Stimulated activated CD8-positive, alpha-beta memory T cell treated with anti-CD3 and anti-CD28 coated beads, Interleukin-7, amount 100 ng/mL, for 48 hours (primary cell): ENCODE data around the gene PPM1H.

Experiments used
- DNase-seq, 2 donors: peaks; one replicate each; pipeline ENCODE4 v3.0.0-alpha.2; 2020; ENCODE audit warnings: low read depth in 1 of 2; ENCODE audit errors: extremely low read depth in 1 of 2

PPM1H gene

DNA sequence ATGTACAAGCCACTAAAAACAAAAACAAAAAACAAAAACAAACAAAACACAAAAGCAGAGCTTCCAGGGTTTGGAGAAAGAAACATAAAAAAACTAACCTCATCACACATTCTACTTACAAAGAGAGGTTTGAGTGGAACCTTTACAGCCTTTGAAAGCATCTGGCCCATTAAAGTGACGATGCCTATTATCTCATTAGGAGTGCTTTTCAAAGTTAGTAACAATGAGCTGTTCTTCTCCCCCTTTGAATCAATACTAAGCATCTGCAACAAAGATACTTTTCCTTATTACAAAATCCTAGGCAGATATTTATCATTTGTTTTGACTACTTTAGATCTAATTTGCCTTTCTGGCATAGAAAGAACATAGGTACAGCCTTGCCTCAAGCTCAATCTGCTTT lies 217.3 kb downstream of the PPM1H start:
- DNase-seq: no peak

GRCh38 chr12:62716866-62717525 lies 218.0 kb downstream of the PPM1H start:
- DNase-seq: no peak

DNA sequence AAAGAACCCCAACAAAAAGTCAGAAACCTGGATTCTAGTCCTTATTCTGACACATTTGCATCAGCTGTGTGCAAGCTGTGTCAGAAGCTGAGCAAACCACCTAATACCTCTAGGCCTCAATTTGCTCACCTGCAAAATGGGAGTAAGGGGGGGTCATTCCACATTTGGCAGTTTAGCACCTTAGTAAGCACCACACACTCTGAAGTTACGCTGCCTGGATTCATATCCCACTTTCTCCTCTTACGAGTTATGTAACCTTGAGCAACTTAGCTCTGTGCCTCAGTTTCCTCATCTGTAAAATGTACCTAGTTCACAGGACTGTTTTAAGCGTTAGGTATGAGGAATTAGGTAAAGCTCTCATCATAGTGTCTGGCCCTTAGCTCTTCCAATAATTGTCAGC lies 218.9 kb downstream of the PPM1H start:
- no peak for DNase-seq

DNA sequence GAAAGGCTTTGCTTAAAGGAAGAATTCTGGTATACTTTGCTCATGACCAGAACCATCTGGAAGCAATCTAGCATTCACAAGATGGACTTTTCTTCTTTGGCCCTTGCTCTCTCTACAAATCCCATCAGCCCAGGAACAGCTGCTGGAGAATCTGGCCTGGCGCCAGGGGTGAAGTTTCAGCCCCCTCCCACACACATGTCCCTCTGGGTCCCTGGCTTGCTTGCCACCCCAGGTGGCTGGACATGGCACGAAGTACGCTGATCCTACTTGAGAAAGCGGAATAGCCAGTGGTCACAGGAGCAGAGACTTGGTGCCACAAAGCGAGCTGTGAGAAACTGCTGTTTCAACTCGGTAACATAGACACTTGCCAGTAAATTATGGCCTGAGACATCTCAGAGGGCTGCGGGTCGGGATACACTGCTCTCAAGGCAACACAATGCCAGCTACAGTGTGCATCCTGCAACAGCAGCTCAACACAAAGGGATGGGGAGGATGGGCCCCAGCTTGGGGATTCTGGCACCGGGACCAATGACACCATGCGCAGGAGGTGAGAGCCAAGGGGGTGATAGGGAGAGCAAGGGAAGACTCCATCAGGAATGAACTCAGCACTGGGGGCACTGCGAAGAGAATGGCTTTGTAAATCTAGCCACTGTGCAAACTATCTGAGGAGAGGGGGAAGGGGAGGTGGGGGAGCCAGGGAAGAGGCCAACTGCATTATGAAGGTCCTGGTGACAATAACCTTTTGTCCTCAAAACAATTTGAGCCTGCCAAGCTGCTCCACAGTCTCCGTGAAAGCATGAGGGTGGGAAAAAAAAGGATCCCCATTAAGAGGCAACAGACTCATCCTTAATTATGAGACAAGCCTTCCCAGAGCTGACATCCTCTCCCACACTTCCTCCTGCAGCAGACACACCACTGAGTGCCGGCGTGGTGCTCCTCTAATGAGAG lies 219.9 kb downstream of the PPM1H start:
- DNase-seq: no peak

DNA sequence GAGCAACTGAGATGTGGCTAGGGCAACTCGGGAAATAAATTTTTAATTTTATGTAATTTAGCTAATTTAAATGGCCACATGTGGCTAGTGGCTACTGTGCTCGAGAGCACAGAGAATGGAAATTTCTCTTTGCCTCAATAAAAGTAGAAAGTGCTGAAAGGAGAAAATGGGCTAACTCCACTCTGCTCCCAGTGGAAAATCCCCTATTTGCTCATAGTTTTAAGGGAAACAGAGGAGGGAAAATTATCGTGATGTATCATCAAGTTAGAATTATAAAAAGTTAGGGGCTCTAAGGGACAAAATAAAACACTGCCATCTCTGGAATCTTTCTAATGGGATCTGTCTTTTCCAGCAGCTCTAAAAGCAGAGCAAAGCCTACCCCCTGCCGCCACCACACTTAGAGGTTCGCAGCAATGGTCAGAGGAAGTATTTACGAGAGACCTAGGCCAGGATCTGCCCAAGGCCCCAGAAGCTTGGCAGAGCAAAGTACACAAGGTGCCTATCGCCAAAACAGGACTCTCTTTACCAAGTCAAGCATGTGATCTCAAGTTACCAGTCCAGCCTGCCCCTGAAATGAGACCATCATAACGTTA lies 220.7 kb downstream of the PPM1H start:
- DNase-seq: no peak

- DNase-seq: no peak
These were observed 221.2 kb downstream of the PPM1H start for GRCh38 chr12:62713723-62714122.

DNA sequence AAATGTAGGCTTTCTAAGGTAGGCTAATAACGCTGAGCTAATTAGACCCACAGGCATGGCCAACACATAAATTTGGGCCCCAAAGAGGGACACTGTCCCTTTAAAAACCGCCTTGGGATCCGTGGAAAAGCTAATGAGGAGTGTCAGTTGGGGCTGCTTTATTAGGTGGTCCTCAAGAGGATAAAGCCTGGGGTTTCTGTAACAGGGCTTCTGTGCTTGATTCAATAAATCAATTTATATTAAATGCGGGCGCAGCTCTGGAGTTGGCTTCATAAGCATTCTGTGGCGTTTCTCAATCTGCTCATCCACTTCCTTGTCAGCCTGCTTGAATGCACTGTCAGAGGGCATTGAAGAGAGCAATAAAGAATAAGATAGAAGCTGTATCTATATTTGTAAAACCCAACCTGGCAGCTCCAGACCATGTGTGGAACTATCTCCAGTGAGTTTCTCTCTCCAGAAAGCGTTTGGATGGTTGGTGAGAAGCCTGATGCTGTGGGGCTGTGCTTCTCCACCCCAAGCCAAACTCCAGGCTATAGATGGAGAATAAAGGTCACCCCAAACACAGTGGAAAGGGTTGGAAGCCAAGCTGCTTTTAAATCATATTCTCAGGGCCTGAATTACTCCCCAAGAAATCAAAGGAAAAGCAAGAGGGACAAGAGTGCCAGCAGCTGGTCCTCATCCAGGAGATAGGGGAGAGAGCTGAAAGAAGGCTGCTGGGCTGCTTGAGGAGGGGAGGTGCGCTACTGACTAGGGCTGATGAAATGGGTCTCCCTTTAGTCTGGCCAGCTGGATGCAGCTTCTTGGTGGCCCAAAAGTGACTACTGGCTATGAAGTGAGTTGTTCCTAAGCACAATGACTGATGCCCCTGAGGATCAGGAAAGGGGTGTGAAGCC lies 222.0 kb downstream of the PPM1H start:
- no peak for DNase-seq

GRCh38 chr12:62711631-62712241 lies 223.2 kb downstream of the PPM1H start:
- DNase-seq: no peak

DNA sequence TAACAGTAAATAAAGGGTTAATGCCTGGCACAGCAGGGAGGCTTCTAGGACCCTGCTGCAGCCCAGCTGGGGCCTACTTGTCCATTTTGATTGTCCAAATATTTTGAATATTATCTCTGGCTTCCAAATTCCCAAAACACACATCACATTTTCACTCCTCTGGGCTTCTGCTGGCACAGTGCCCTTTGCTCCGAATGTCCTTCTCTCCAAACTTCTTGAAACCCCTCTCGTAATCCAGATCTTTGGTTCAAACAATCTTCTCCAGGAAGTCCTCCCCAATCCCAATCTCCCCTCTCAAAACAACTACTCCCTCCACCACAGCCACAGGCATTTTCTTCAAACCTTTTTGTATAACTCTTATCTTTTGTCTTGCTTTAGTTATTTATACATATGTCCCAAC lies 225.6 kb downstream of the PPM1H start:
- DNase-seq: no peak

DNA sequence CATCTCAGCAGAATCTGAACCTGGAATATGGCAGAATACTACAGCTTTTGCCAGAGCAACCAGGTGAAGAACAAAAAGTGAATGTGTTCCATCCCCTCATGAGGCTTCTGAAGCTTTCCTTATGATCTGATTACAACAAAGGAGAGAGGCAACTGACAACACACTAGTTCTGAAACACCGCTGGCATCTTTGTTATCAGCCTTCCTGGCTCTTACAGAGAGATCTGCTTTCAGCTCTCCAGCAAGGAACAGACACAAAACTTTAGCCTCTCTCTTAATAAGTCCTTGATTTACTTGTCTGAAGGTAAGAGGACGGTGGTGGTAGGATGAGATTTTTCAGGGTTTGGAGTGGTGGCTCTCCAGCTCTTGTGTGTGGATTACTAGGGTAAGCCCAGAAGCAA lies 227.0 kb downstream of the PPM1H start:
- DNase-seq: no peak

DNA sequence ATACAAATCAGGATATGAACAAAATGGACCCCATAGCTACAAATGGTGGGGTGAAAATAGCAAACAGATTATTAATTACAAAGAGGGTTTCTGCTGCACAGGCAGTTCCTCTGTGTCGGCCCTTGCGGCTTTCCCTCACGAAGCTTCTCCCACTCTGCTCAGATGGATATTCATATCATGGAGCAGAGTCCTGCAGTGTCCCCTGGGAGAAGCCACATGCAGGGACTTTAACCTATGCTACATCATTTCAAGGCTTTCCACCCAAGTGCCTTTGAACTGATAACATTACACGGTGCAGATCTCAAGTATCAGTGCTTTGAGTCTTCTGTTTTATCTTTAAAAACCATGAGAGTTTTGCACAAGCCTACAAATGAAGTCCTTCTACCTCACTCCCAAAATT lies 229.1 kb downstream of the PPM1H start:
- no peak for DNase-seq

GRCh38 chr12:62703011-62703380 lies 232.0 kb downstream of the PPM1H start:
- no peak for DNase-seq

DNA sequence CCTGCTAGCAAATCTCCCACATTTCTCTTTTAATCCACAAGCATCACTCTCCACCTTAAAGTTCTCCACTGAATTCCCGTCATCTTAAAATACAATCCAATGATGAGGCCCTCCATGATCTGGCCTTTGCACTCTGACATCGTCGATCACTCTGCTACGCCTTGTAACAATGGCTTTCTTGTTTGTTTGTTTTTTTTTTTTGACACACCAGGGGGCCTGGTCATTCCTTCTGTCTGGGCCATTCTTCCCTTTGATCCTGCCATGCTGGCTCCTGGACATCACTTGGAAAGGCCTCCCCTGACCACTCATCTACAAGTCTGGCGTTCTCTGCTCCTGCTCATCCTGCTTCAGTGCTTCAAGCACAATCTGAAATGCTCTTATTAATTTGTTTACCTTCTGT lies 233.5 kb downstream of the PPM1H start:
- no peak for DNase-seq

DNA sequence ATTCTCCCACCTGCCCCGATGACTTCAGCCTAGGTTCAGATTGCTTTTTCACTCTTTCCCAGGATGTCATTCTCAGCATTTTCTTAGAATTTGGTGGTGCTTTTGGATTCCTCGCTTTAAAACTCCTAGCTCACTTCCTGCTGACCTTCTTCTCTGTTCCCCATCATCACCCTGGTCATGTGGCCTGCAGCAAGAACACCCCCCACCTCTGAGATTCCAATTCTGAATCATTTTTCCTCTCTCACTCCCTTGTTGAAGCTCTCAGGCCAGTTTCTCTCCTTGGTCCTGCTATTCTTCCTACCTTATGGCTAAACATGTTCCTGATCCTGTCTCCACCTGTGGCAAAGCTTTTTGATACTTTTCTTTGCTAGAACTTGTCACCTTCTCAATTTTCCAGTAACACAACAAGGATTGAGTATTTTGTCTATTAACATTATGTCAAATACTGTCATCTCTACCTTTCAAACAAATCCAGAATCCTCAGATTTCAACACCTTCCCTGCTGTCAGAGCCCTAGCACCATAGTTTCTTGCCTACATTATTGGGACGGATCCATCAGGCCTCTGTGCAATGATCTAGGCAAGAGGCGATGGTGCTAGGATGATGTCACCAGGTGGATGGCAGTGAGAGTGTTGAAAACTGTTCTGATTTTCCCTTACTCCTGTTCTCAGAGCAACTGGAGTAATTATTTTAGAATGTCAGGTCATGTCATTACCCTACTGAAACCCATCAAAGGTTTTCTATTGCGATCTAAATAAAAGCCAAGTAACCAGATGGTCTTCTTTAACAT lies 234.7 kb downstream of the PPM1H start:
- DNase-seq: no peak

- DNase-seq: no peak
These were observed 236.2 kb downstream of the PPM1H start for GRCh38 chr12:62698701-62699101.

DNA sequence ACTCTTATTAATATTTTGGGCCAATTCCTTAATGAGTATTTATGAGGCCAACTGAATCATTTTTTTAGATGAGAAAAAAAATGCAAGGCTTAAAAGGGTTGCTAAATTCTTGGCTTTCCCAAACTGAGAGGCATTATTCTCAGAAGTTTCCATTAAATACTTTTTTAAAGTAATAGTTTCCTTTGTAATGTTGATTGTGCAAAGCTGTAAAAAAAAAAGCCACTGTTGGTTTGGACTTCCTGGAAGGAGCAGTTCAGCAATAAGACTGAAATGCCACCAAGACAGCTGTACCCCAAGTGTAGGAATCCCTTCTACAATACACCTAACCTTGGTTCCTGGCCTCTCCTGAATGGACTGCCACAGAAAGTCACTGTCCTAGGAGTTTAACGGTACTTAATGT lies 237.1 kb downstream of the PPM1H start:
- DNase-seq: no peak

DNA sequence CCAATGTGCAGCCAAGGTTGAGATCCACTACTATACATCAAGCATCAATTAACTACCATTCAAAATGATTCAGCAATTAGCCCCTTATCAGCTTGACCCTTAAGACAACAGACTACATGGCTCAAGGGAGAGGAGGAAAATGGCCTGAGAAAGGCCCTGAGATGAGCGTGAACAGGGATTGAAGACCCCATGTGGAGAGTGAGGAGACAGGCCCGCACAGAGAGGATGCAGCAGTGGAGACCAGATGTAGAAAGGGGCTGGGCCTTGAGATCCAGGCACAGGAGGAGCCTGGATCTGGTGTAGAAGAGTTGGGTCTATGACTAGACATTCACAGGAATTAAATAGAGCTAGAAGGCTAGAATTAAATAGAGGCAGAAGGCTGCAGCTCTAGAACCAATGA lies 239.3 kb downstream of the PPM1H start:
- DNase-seq: no peak

GRCh38 chr12:62694632-62695031 lies 240.3 kb downstream of the PPM1H start:
- no peak for DNase-seq

DNA sequence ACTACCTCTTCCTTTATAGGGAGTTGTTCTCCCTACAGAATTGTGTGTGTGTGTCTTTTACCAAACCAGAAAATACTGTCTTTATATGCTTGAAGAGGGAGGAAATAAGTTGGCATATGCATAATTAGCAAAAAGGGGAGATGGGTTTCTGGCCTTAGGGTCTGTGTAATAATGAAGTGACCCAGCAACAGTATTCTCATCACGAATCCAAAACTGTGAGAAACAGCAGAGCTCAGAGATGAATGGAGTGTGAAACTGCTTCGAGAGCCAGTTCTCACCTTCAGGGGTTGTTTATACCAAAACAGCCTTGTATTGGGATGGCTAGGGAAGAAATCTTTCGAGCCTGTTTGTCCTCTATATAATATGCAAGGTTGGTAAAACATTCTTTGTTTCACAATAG lies 240.8 kb downstream of the PPM1H start:
- DNase-seq: no peak
